ENCODE data around the gene BEAN1. TPM values are rescaled to one million over a fixed set of nuclear protein-coding genes. Genes with fewer than 3 reads are reported as not detected.
A peak's percentile ranks its signal among the peaks of the same experiment; 100 is the strongest.
"Not testable (repeated sequence)": the region's sequence is repeated elsewhere in the genome, so short reads cannot be mapped to it uniquely, and the experiment has no call there.

Gene BEAN1
- total RNA-seq, 1 donor from 2014 or later: not detected

GRCh38 chr16:66509576-66509975 is 82.5 kb downstream of the BEAN1 start:
- Histone ChIP-seq H3K9me3 (ENCODE audit: control insufficient read depth in 3 of 3, low read length in 3 of 3) (no peaks in the 10 kb centered on the region), H3K36me3 (ENCODE audit: control insufficient read depth in 3 of 3, insufficient read depth in 3 of 3, low read length in 3 of 3) (peaks cover 24 to 36% (median 31%) of the 10 kb centered on the region in 3 donors), H3K4me3 (ENCODE audit: low read length in 3 of 3) (no peak overlapping the region), H3K9ac (ENCODE audit: low read depth in 1 of 3, low read length in 3 of 3) (no peak overlapping the region), H3K27ac (ENCODE audit: low read depth, low read length) (no peak overlapping the region), H3K4me1 (ENCODE audit: control insufficient read depth in 3 of 3, insufficient read depth in 3 of 3, low read length in 3 of 3) (peaks cover 20 to 29% (median 24%) of the 10 kb centered on the region in 3 donors), H3K27me3 (ENCODE audit: control insufficient read depth in 3 of 3, insufficient read depth in 3 of 3, low read length in 3 of 3) (no peaks in the 10 kb centered on the region)

GRCh38 chr16:66510298-66510697 is 83.2 kb downstream of the BEAN1 start:
- Histone ChIP-seq H3K27me3 (ENCODE audit: control insufficient read depth in 3 of 3, insufficient read depth in 3 of 3, low read length in 3 of 3) (no peaks in the 10 kb centered on the region), H3K4me1 (ENCODE audit: control insufficient read depth in 3 of 3, insufficient read depth in 3 of 3, low read length in 3 of 3) (peaks cover 22 to 31% (median 27%) of the 10 kb centered on the region in 3 donors), H3K9ac (ENCODE audit: low read depth in 1 of 3, low read length in 3 of 3) (no peak overlapping the region), H3K9me3 (ENCODE audit: control insufficient read depth in 3 of 3, low read length in 3 of 3) (no peaks in the 10 kb centered on the region), H3K36me3 (ENCODE audit: control insufficient read depth in 3 of 3, insufficient read depth in 3 of 3, low read length in 3 of 3) (peaks cover 24 to 38% (median 33%) of the 10 kb centered on the region in 3 donors), H3K4me3 (ENCODE audit: low read length in 3 of 3) (no peak overlapping the region), H3K27ac (ENCODE audit: low read depth, low read length) (no peak overlapping the region)

- Histone ChIP-seq H3K9me3 (ENCODE audit: control insufficient read depth in 3 of 3, low read length in 3 of 3) (no peaks in the 10 kb centered on the region), H3K36me3 (ENCODE audit: control insufficient read depth in 3 of 3, insufficient read depth in 3 of 3, low read length in 3 of 3) (peaks cover 24 to 42% (median 34%) of the 10 kb centered on the region in 3 donors), H3K9ac (ENCODE audit: low read depth in 1 of 3, low read length in 3 of 3) (peak overlapping the region in 1 of 3 donors; percentile 25), H3K27me3 (ENCODE audit: control insufficient read depth in 3 of 3, insufficient read depth in 3 of 3, low read length in 3 of 3) (no peaks in the 10 kb centered on the region), H3K4me1 (ENCODE audit: control insufficient read depth in 3 of 3, insufficient read depth in 3 of 3, low read length in 3 of 3) (peaks cover 28 to 37% (median 34%) of the 10 kb centered on the region in 3 donors), H3K4me3 (ENCODE audit: low read length in 3 of 3) (no peak overlapping the region), H3K27ac (ENCODE audit: low read depth, low read length) (peak overlapping the region; percentile 33)
Measured at GRCh38 chr16:66510711-66511601, 83.9 kb downstream of the BEAN1 start.

GRCh38 chr16:66511602-66512271 is 84.6 kb downstream of the BEAN1 start:
- Histone ChIP-seq H3K27ac (ENCODE audit: low read depth, low read length) (peak overlapping the region; percentile 33), H3K36me3 (ENCODE audit: control insufficient read depth in 3 of 3, insufficient read depth in 3 of 3, low read length in 3 of 3) (peaks cover 24 to 42% (median 33%) of the 10 kb centered on the region in 3 donors), H3K27me3 (ENCODE audit: control insufficient read depth in 3 of 3, insufficient read depth in 3 of 3, low read length in 3 of 3) (no peaks in the 10 kb centered on the region), H3K9me3 (ENCODE audit: control insufficient read depth in 3 of 3, low read length in 3 of 3) (no peaks in the 10 kb centered on the region), H3K9ac (ENCODE audit: low read depth in 1 of 3, low read length in 3 of 3) (peak overlapping the region in 1 of 3 donors; percentile 25), H3K4me1 (ENCODE audit: control insufficient read depth in 3 of 3, insufficient read depth in 3 of 3, low read length in 3 of 3) (peaks cover 36 to 45% (median 41%) of the 10 kb centered on the region in 3 donors), H3K4me3 (ENCODE audit: low read length in 3 of 3) (no peak overlapping the region)

DNA sequence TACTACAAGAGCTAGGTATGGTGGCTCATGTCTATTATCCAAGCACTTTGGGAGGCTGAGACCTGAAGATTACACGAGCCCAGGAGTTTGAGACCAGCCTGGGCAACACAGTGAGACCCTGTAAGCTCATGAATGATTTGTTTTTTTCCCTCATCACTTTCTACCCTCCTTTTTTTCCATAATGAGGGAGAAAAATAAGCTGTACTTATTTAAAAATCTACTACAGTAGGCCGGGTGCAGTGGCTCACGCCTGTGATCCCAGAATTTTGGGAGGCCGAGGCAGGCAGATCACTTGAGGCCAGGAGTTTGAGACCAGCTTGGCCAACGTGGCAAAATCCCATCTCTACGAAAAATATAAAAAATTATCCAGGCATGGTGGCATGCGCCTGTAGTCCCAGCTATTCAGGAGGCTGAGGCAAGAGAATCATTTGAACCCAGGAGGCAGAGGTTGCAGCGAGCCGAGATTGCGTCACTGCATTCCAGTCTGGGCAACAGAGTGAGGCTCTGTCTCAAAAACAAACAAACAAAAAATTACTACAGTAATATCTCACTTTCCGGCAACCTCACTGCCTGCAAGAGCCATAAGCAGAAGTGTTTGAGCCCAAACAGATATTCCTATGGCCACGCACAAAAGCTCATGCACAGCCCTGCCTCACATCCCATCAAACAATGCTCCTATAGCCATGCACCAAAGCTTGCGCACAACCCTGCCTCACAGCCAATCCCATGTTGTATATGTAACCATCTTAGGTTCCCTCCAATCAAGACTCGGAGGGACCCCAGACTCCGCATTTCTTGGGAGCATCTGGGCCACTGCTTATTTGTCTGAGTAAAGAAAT is 85.4 kb downstream of the BEAN1 start:
- peaks cover 43 to 52% (median 49%) of the 10 kb centered on the region in 3 donors for H3K4me1 ChIP-seq (ENCODE audit: control insufficient read depth in 3 of 3, insufficient read depth in 3 of 3, low read length in 3 of 3)
- peak overlapping the region; percentile 33 for H3K27ac ChIP-seq (ENCODE audit: low read depth, low read length)

GRCh38 chr16:66513111-66513723 is 86.1 kb downstream of the BEAN1 start:
- peaks cover 50 to 58% (median 56%) of the 10 kb centered on the region in 3 donors for H3K4me1 ChIP-seq (ENCODE audit: control insufficient read depth in 3 of 3, insufficient read depth in 3 of 3, low read length in 3 of 3)
- no peak overlapping the region for H3K4me3 ChIP-seq (ENCODE audit: low read length in 3 of 3)
- H3K9me3 ChIP-seq (ENCODE audit: control insufficient read depth in 3 of 3, low read length in 3 of 3): no peaks in the 10 kb centered on the region
- peak overlapping the region; percentile 33 for H3K27ac ChIP-seq (ENCODE audit: low read depth, low read length)
- no peaks in the 10 kb centered on the region for H3K27me3 ChIP-seq (ENCODE audit: control insufficient read depth in 3 of 3, insufficient read depth in 3 of 3, low read length in 3 of 3)
- H3K9ac ChIP-seq (ENCODE audit: low read depth in 1 of 3, low read length in 3 of 3): no peak overlapping the region
- H3K36me3 ChIP-seq (ENCODE audit: control insufficient read depth in 3 of 3, insufficient read depth in 3 of 3, low read length in 3 of 3): peaks cover 23 to 42% (median 30%) of the 10 kb centered on the region in 3 donors

More for the DNA sequence above, 85.4 kb downstream of the BEAN1 start:
- Histone ChIP-seq H3K36me3 (ENCODE audit: control insufficient read depth in 3 of 3, insufficient read depth in 3 of 3, low read length in 3 of 3) (peaks cover 24 to 42% (median 30%) of the 10 kb centered on the region in 3 donors), H3K4me3 (ENCODE audit: low read length in 3 of 3) (no peak overlapping the region), H3K27me3 (ENCODE audit: control insufficient read depth in 3 of 3, insufficient read depth in 3 of 3, low read length in 3 of 3) (no peaks in the 10 kb centered on the region), H3K9me3 (ENCODE audit: control insufficient read depth in 3 of 3, low read length in 3 of 3) (no peaks in the 10 kb centered on the region), H3K9ac (ENCODE audit: low read depth in 1 of 3, low read length in 3 of 3) (no peak overlapping the region)

GRCh38 chr16:66514391-66514790 is 87.3 kb downstream of the BEAN1 start:
- H3K36me3 ChIP-seq (ENCODE audit: control insufficient read depth in 3 of 3, insufficient read depth in 3 of 3, low read length in 3 of 3): peaks cover 14 to 35% (median 30%) of the 10 kb centered on the region in 3 donors
- not testable (repeated sequence) for H3K9me3 ChIP-seq (ENCODE audit: control insufficient read depth in 3 of 3, low read length in 3 of 3); H3K9ac ChIP-seq (ENCODE audit: low read depth in 1 of 3, low read length in 3 of 3); H3K4me3 ChIP-seq (ENCODE audit: low read length in 3 of 3); H3K27ac ChIP-seq (ENCODE audit: low read depth, low read length); H3K27me3 ChIP-seq (ENCODE audit: control insufficient read depth in 3 of 3, insufficient read depth in 3 of 3, low read length in 3 of 3)
- peaks cover 47 to 58% (median 57%) of the 10 kb centered on the region in 3 donors for H3K4me1 ChIP-seq (ENCODE audit: control insufficient read depth in 3 of 3, insufficient read depth in 3 of 3, low read length in 3 of 3)

GRCh38 chr16:66514980-66515595 is 88.0 kb downstream of the BEAN1 start:
- peak overlapping the region; percentile 99 for H3K27ac ChIP-seq (ENCODE audit: low read depth, low read length)
- peaks cover 50 to 65% (median 64%) of the 10 kb centered on the region in 3 donors for H3K4me1 ChIP-seq (ENCODE audit: control insufficient read depth in 3 of 3, insufficient read depth in 3 of 3, low read length in 3 of 3)
- not testable (repeated sequence) for H3K9me3 ChIP-seq (ENCODE audit: control insufficient read depth in 3 of 3, low read length in 3 of 3); H3K27me3 ChIP-seq (ENCODE audit: control insufficient read depth in 3 of 3, insufficient read depth in 3 of 3, low read length in 3 of 3); H3K4me3 ChIP-seq (ENCODE audit: low read length in 3 of 3)
- peaks cover 14 to 32% (median 24%) of the 10 kb centered on the region in 3 donors for H3K36me3 ChIP-seq (ENCODE audit: control insufficient read depth in 3 of 3, insufficient read depth in 3 of 3, low read length in 3 of 3)
- peak overlapping the region in 1 of 3 donors; percentile 40 for H3K9ac ChIP-seq (ENCODE audit: low read depth in 1 of 3, low read length in 3 of 3)
